Sigmoid colon (tissue), 4 donors: ENCODE results near the gene CLPTM1.

Source experiments
- CTCF ChIP-seq, 4 experiments: fragments of 450-650 bp in 3 of 4; fragments of 200-600 bp in 1 of 4; IDR thresholded peaks; one replicate each; pipeline ENCODE4 v1.5.1; 2016 to 2019; ENCODE audit warnings: antibody characterized with exemption in 4 of 4, mild to moderate bottlenecking in 3 of 4, moderate library complexity in 2 of 4
- EP300 ChIP-seq, 4 donors: sonication (generic); formaldehyde crosslinking; IDR thresholded peaks; one replicate each; pipeline ENCODE4 v1.6.1; 2017; ENCODE audit warnings: antibody characterized with exemption in 4 of 4
- POLR2A ChIP-seq, 2 donors: fragments of 450-650 bp; IDR thresholded peaks; one replicate each; pipeline ENCODE4 v1.6.1; 2016; ENCODE audit warnings: antibody characterized with exemption in 2 of 2, mild to moderate bottlenecking in 2 of 2, moderate library complexity in 2 of 2

GRCh38 chr19:44968118-44968517, 12.9 kb downstream of the CLPTM1 start:
- TF ChIP-seq CTCF (IDR thresholded peaks at IDR 0.05) (no peak), EP300 (IDR thresholded peaks at IDR 0.05) (no peak), POLR2A (IDR thresholded peaks at IDR 0.05) (no peak)
